ENCODE data around the gene CCDC33.

Gene CCDC33

GRCh38 chr15:74319596-74320351 lies 83.6 kb downstream of the CCDC33 start:
- intact Hi-C loops (cut with micrococcal nuclease), result loop anchor here (5.0 kb wide), 1 partner anchor 262 kb away; no protein-coding TSS in a partner anchor
- H3K4me3 Mint-ChIP-seq, result no peak overlapping the region
- peak overlapping the region; percentile 44 for H3K27ac Mint-ChIP-seq
- no peaks in the 10 kb centered on the region for H3K9me3 Mint-ChIP-seq
- peaks cover 30% of the 10 kb centered on the region for H3K4me1 Mint-ChIP-seq (ENCODE audit: low read depth)
- peaks cover 8% of the 10 kb centered on the region for H3K27me3 Mint-ChIP-seq
- H3K36me3 Mint-ChIP-seq (ENCODE audit: low read depth), result no peaks in the 10 kb centered on the region

- Mint-ChIP-seq H3K36me3 (ENCODE audit: low read depth) (no peaks in the 10 kb centered on the region), H3K9me3 (no peaks in the 10 kb centered on the region), H3K27me3 (peaks cover 12% of the 10 kb centered on the region), H3K4me3 (no peak overlapping the region), H3K4me1 (ENCODE audit: low read depth) (peaks cover 27% of the 10 kb centered on the region), H3K27ac (no peak overlapping the region)
- intact Hi-C loops (cut with micrococcal nuclease), result no loop called here
Observed at GRCh38 chr15:74320352-74321247, 84.5 kb downstream of the CCDC33 start.

GRCh38 chr15:74322558-74323180 lies 86.5 kb downstream of the CCDC33 start:
- peaks cover 9% of the 10 kb centered on the region for H3K27me3 Mint-ChIP-seq
- no peak overlapping the region for H3K27ac Mint-ChIP-seq
- H3K4me1 Mint-ChIP-seq (ENCODE audit: low read depth), result peaks cover 25% of the 10 kb centered on the region
- H3K4me3 Mint-ChIP-seq, result no peak overlapping the region
- intact Hi-C loops (cut with micrococcal nuclease), result loop anchor here (1.0 to 2.0 kb wide), 2 partner anchors 196 to 349 kb away; no protein-coding TSS in a partner anchor
- no peaks in the 10 kb centered on the region for H3K9me3 Mint-ChIP-seq
- no peaks in the 10 kb centered on the region for H3K36me3 Mint-ChIP-seq (ENCODE audit: low read depth)

- Mint-ChIP-seq H3K27me3 (peaks cover 12% of the 10 kb centered on the region), H3K9me3 (no peaks in the 10 kb centered on the region), H3K27ac (no peak overlapping the region), H3K4me3 (no peak overlapping the region), H3K4me1 (ENCODE audit: low read depth) (peaks cover 5% of the 10 kb centered on the region), H3K36me3 (ENCODE audit: low read depth) (no peaks in the 10 kb centered on the region)
- intact Hi-C loops (cut with micrococcal nuclease), result no loop called here
Observed at GRCh38 chr15:74324714-74325113, 88.6 kb downstream of the CCDC33 start.

- H3K9me3 Mint-ChIP-seq, result no peaks in the 10 kb centered on the region
- H3K4me1 Mint-ChIP-seq (ENCODE audit: low read depth), result no peaks in the 10 kb centered on the region
- peaks cover 12% of the 10 kb centered on the region for H3K27me3 Mint-ChIP-seq
- no peaks in the 10 kb centered on the region for H3K36me3 Mint-ChIP-seq (ENCODE audit: low read depth)
- no peak overlapping the region for H3K27ac Mint-ChIP-seq
- H3K4me3 Mint-ChIP-seq, result no peak overlapping the region
- intact Hi-C loops (cut with micrococcal nuclease), result no loop called here
Observed at GRCh38 chr15:74326746-74327145, 90.6 kb downstream of the CCDC33 start.

GRCh38 chr15:74327756-74328155 lies 91.6 kb downstream of the CCDC33 start:
- intact Hi-C loops (cut with micrococcal nuclease), result no loop called here
- Mint-ChIP-seq H3K4me3 (no peak overlapping the region), H3K27ac (no peak overlapping the region), H3K4me1 (ENCODE audit: low read depth) (no peaks in the 10 kb centered on the region), H3K36me3 (ENCODE audit: low read depth) (no peaks in the 10 kb centered on the region), H3K27me3 (peaks cover 12% of the 10 kb centered on the region), H3K9me3 (no peaks in the 10 kb centered on the region)

- Mint-ChIP-seq H3K27ac (no peak overlapping the region), H3K36me3 (ENCODE audit: low read depth) (no peaks in the 10 kb centered on the region), H3K9me3 (no peaks in the 10 kb centered on the region), H3K4me3 (no peak overlapping the region), H3K4me1 (ENCODE audit: low read depth) (no peaks in the 10 kb centered on the region), H3K27me3 (peaks cover 10% of the 10 kb centered on the region)
- intact Hi-C loops (cut with micrococcal nuclease), result no loop called here
Observed at GRCh38 chr15:74328331-74329056, 92.4 kb downstream of the CCDC33 start.

- intact Hi-C loops (cut with micrococcal nuclease), result no loop called here
- no peaks in the 10 kb centered on the region for H3K4me1 Mint-ChIP-seq (ENCODE audit: low read depth)
- no peak overlapping the region for H3K4me3 Mint-ChIP-seq
- H3K27ac Mint-ChIP-seq, result no peak overlapping the region
- peaks cover 6% of the 10 kb centered on the region for H3K9me3 Mint-ChIP-seq
- no peaks in the 10 kb centered on the region for H3K36me3 Mint-ChIP-seq (ENCODE audit: low read depth)
- H3K27me3 Mint-ChIP-seq, result peaks cover 2% of the 10 kb centered on the region
Observed at GRCh38 chr15:74330861-74331408, 94.8 kb downstream of the CCDC33 start.

- peaks cover 6% of the 10 kb centered on the region for H3K9me3 Mint-ChIP-seq
- H3K4me1 Mint-ChIP-seq (ENCODE audit: low read depth), result peaks cover 6% of the 10 kb centered on the region
- no peaks in the 10 kb centered on the region for H3K36me3 Mint-ChIP-seq (ENCODE audit: low read depth)
- H3K27ac Mint-ChIP-seq, result no peak overlapping the region
- H3K4me3 Mint-ChIP-seq, result no peak overlapping the region
- intact Hi-C loops (cut with micrococcal nuclease), result no loop called here
- H3K27me3 Mint-ChIP-seq, result peaks cover 2% of the 10 kb centered on the region
Observed at GRCh38 chr15:74332011-74332410, 95.9 kb downstream of the CCDC33 start.

- H3K27me3 Mint-ChIP-seq, result peaks cover 2% of the 10 kb centered on the region
- peaks cover 6% of the 10 kb centered on the region for H3K9me3 Mint-ChIP-seq
- intact Hi-C loops (cut with micrococcal nuclease), result no loop called here
- no peak overlapping the region for H3K4me3 Mint-ChIP-seq
- H3K36me3 Mint-ChIP-seq (ENCODE audit: low read depth), result no peaks in the 10 kb centered on the region
- peaks cover 6% of the 10 kb centered on the region for H3K4me1 Mint-ChIP-seq (ENCODE audit: low read depth)
- no peak overlapping the region for H3K27ac Mint-ChIP-seq
Observed at GRCh38 chr15:74332611-74333010, 96.5 kb downstream of the CCDC33 start.

- no peak overlapping the region for H3K27ac Mint-ChIP-seq
- intact Hi-C loops (cut with micrococcal nuclease), result no loop called here
- peaks cover 2% of the 10 kb centered on the region for H3K27me3 Mint-ChIP-seq
Observed at GRCh38 chr15:74333093-74333492, 97.0 kb downstream of the CCDC33 start.

GRCh38 chr15:74333662-74334061 lies 97.5 kb downstream of the CCDC33 start:
- intact Hi-C loops (cut with micrococcal nuclease), result no loop called here
- Mint-ChIP-seq H3K27ac (no peak overlapping the region), H3K4me3 (no peak overlapping the region), H3K4me1 (ENCODE audit: low read depth) (peaks cover 6% of the 10 kb centered on the region), H3K9me3 (peaks cover 6% of the 10 kb centered on the region), H3K36me3 (ENCODE audit: low read depth) (no peaks in the 10 kb centered on the region), H3K27me3 (no peaks in the 10 kb centered on the region)

More at GRCh38 chr15:74333093-74333492, 97.0 kb downstream of the CCDC33 start:
- Mint-ChIP-seq H3K36me3 (ENCODE audit: low read depth) (no peaks in the 10 kb centered on the region), H3K4me1 (ENCODE audit: low read depth) (peaks cover 6% of the 10 kb centered on the region), H3K9me3 (peaks cover 6% of the 10 kb centered on the region), H3K4me3 (no peak overlapping the region)

- Mint-ChIP-seq H3K27me3 (no peaks in the 10 kb centered on the region), H3K9me3 (peaks cover 6% of the 10 kb centered on the region), H3K36me3 (ENCODE audit: low read depth) (no peaks in the 10 kb centered on the region), H3K4me3 (no peak overlapping the region), H3K4me1 (ENCODE audit: low read depth) (peaks cover 10% of the 10 kb centered on the region), H3K27ac (no peak overlapping the region)
- intact Hi-C loops (cut with micrococcal nuclease), result no loop called here
Observed at GRCh38 chr15:74334127-74334526, 98.0 kb downstream of the CCDC33 start.

All from dendritic cell treated with granulocyte-macrophage colony-stimulating factor and Interleukin-4, amounts not matched to agents 40 ng/mL and 50 ng/mL, for 4 days (primary cell).